SJCRH30 (cell line): ENCODE results near the gene MRPS23. TPM values are rescaled to one million over a fixed set of nuclear protein-coding genes. Genes with fewer than 3 reads are reported as not detected.
A peak's percentile ranks its signal among the peaks of the same experiment; 100 is the strongest.

ENCODE experiments used
- DNase-seq, 2 experiments: peaks; one replicate each; pipeline ENCODE4 v3.0.0-alpha.2; 2015 to 2020
- H3K27ac ChIP-seq: fragments of 250-450 bp; sonication (Bioruptor Pico); 2 replicates; pipeline ENCODE4 v1.5.1; 2020; ENCODE audit warnings: mild to moderate bottlenecking, moderate library complexity
- H3K27me3 ChIP-seq: fragments of 250-450 bp; sonication (Bioruptor Pico); 2 replicates; pipeline ENCODE4 v1.5.1; 2020; ENCODE audit warnings: mild to moderate bottlenecking, moderate library complexity
- H3K36me3 ChIP-seq: fragments of 250-450 bp; sonication (Bioruptor Pico); 2 replicates; pipeline ENCODE4 v1.5.1; 2020; ENCODE audit warnings: mild to moderate bottlenecking, moderate library complexity
- H3K4me1 ChIP-seq: fragments of 250-450 bp; sonication (Bioruptor Pico); 2 replicates; pipeline ENCODE4 v1.5.1; 2020; ENCODE audit warnings: mild to moderate bottlenecking, moderate library complexity
- H3K4me3 ChIP-seq: fragments of 250-450 bp; sonication (Bioruptor Pico); 2 replicates; pipeline ENCODE4 v1.5.1; 2020; ENCODE audit warnings: mild to moderate bottlenecking, moderate library complexity
- H3K9me3 ChIP-seq: fragments of 250-450 bp; sonication (Bioruptor Pico); replicated peaks from 2 replicates; pipeline ENCODE4 v1.5.1; 2020; ENCODE audit warnings: mild to moderate bottlenecking, moderate library complexity
- total RNA-seq: library from RNA; depleted of rRNA; stranded (reverse); fragments of >200 nt; shearing (Covaris generic); gene quantifications from 2 replicates; pipeline ENCODE4 v1.2.3, GENCODE V29; 2014

The MRPS23 gene
- total RNA-seq, 1 experiment from 2014 or later, result 28.4 TPM

DNA sequence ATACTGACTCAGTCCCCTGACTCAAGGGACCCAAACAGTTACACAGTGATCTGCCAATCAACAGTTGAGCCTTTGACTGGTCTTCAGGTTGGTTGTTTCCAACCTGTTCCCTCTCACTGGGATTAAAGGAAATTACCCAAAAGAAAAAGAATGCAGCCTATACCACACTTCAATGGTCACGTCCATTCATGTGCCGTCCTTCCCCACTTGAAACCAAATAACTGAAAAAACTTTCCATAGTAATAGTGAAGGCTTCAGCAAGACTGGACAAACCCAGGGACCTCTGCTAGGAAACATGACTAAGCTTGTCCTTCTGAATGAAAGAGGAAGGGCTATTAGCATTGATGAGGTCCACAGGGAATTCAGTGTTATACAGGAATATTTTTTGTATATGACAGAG is 30.6 kb downstream of the MRPS23 start:
- Histone ChIP-seq H3K27me3 (no peaks in the 10 kb centered on the region), H3K4me1 (no peaks in the 10 kb centered on the region), H3K9me3 (no peaks in the 10 kb centered on the region), H3K4me3 (no peak overlapping the region), H3K27ac (no peak overlapping the region), H3K36me3 (no peaks in the 10 kb centered on the region)
- DNase-seq, result no peak

- H3K27me3 ChIP-seq, result no peaks in the 10 kb centered on the region
- no peaks in the 10 kb centered on the region for H3K36me3 ChIP-seq
- H3K4me3 ChIP-seq, result no peak overlapping the region
- DNase-seq, result no peak
- H3K4me1 ChIP-seq, result no peaks in the 10 kb centered on the region
- H3K9me3 ChIP-seq, result no peaks in the 10 kb centered on the region
- no peak overlapping the region for H3K27ac ChIP-seq
Observed at GRCh38 chr17:57818066-57818465, 31.8 kb downstream of the MRPS23 start.

DNA sequence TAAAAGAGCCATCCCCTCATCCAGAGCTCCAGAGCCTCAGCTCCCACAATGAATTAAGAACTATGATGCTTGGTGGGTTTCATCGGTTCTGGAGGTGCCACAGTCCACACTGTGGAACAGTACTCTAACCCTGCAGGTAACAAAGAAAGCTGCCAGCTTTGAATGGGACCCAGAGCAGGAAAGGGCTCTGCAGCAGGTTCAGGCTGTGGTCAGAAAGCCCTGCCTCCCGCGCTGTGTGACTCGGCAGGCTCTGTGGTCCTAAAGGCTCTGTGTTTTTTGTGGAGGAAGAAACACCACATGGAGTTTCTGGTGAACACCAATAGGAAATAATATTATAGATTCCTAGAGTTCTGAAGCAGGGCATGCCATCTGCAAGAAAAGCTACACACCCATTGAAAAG is 32.5 kb downstream of the MRPS23 start:
- H3K36me3 ChIP-seq, result no peaks in the 10 kb centered on the region
- no peak overlapping the region for H3K27ac ChIP-seq
- no peaks in the 10 kb centered on the region for H3K27me3 ChIP-seq
- no peaks in the 10 kb centered on the region for H3K9me3 ChIP-seq
- H3K4me1 ChIP-seq, result peaks cover under 1% of the 10 kb centered on the region; the same call in 1 of the 2 replicates
- DNase-seq, result no peak
- no peak overlapping the region for H3K4me3 ChIP-seq

DNA sequence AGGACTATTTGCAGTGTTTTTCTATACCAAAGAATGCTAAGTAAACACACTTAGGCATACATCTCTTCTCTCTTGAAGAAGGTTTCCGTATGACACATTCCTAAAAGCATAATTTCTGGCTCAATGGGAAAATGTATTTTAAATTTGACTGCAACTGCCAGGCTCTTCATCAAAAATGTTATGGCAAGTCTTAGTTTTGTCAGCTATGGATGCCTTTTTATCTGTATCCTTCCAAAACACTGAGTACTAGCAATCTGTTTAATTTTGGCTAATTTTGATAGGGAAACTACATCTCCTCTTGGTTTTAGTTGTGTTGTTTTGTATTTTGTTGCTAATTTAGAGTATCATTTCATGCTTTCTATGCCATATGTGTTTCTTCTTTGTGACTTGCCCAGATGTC is 35.4 kb downstream of the MRPS23 start:
- Histone ChIP-seq H3K9me3 (no peaks in the 10 kb centered on the region), H3K4me1 (peaks cover 10% of the 10 kb centered on the region), H3K36me3 (no peaks in the 10 kb centered on the region), H3K27ac (no peak overlapping the region), H3K27me3 (no peaks in the 10 kb centered on the region), H3K4me3 (no peak overlapping the region)
- DNase-seq, result no peak

DNA sequence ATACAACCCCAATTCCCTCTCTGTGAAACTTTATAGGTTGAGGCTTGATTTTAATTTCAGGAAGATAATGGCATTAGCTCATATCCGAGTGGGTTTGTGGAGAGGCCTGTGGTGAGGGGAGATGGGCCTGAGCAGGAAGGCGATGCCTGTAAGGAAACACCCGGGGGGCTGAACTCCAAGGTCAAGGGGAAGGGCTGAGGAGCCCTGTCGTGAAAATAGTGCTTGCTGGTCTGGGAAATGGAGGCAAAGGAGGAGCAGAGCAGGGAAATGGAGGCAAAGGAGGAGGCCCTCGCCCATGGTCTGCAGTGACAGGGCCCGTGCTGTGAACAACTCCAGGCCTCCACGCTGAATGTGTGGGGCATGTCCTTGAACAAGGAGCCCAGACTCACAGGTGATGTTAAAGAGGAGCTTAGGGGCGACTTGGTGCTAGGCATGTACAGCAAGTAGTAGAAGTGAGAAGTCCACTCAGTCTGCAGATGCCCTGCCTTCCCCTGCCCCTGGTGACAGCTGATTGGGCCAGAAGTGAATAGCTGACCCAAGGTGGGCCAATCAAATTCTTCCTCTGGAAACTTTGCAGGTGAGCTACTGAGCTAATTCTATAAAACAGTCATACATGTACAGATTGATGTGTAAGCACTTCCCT is 38.1 kb downstream of the MRPS23 start:
- H3K4me1 ChIP-seq, result peaks cover 10% of the 10 kb centered on the region
- DNase-seq, result peak; percentile 33 to 51
- H3K27me3 ChIP-seq, result no peaks in the 10 kb centered on the region
- no peaks in the 10 kb centered on the region for H3K36me3 ChIP-seq
- H3K4me3 ChIP-seq, result peak overlapping the region; percentile 53
- peak overlapping the region; percentile 84 for H3K27ac ChIP-seq
- no peaks in the 10 kb centered on the region for H3K9me3 ChIP-seq

- H3K9me3 ChIP-seq, result no peaks in the 10 kb centered on the region
- H3K4me1 ChIP-seq, result peaks cover 10% of the 10 kb centered on the region
- H3K4me3 ChIP-seq, result peak overlapping the region; percentile 53
- no peaks in the 10 kb centered on the region for H3K36me3 ChIP-seq
- no peaks in the 10 kb centered on the region for H3K27me3 ChIP-seq
- peak; percentile 64 to 79 for DNase-seq
- peak overlapping the region; percentile 84 for H3K27ac ChIP-seq
Observed at GRCh38 chr17:57810721-57811637, 38.9 kb downstream of the MRPS23 start.

DNA sequence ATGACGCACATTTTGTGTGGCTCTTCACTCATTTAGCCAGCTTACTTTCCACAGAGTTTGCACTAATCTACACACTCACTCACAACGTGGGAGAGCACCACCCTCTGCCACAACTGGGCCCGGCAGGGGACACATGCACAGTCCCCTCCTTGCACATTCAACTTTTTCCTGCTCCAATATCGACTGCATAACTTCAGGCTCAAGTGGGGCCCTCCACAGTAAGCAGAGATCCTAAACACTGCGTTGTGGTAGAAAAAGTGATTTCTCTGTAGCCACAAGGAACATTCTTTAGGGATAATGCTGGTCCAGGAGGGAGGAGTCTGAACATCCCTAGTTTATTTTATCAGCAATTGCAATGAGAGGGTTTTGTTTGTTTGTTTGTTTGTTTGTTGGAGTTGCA is 40.0 kb downstream of the MRPS23 start:
- no peaks in the 10 kb centered on the region for H3K36me3 ChIP-seq
- peak overlapping the region; percentile 53; the same call in 1 of the 2 replicates for H3K4me3 ChIP-seq
- no peaks in the 10 kb centered on the region for H3K27me3 ChIP-seq
- no peaks in the 10 kb centered on the region for H3K9me3 ChIP-seq
- DNase-seq, result peak in 1 of 2 experiments; percentile 19
- peaks cover 10% of the 10 kb centered on the region for H3K4me1 ChIP-seq
- H3K27ac ChIP-seq, result no peak overlapping the region

- H3K4me1 ChIP-seq, result peaks cover 10% of the 10 kb centered on the region
- no peak overlapping the region for H3K27ac ChIP-seq
- H3K36me3 ChIP-seq, result no peaks in the 10 kb centered on the region
- no peaks in the 10 kb centered on the region for H3K27me3 ChIP-seq
- H3K4me3 ChIP-seq, result no peak overlapping the region
- no peak for DNase-seq
- no peaks in the 10 kb centered on the region for H3K9me3 ChIP-seq
Observed at GRCh38 chr17:57808882-57809281, 41.0 kb downstream of the MRPS23 start.

GRCh38 chr17:57806167-57806830 is 43.5 kb downstream of the MRPS23 start:
- peaks cover 2% of the 10 kb centered on the region; the same call in 1 of the 2 replicates for H3K4me1 ChIP-seq
- no peaks in the 10 kb centered on the region for H3K27me3 ChIP-seq
- no peak overlapping the region for H3K27ac ChIP-seq
- H3K4me3 ChIP-seq, result no peak overlapping the region
- no peaks in the 10 kb centered on the region for H3K36me3 ChIP-seq
- no peaks in the 10 kb centered on the region for H3K9me3 ChIP-seq
- no peak for DNase-seq

DNA sequence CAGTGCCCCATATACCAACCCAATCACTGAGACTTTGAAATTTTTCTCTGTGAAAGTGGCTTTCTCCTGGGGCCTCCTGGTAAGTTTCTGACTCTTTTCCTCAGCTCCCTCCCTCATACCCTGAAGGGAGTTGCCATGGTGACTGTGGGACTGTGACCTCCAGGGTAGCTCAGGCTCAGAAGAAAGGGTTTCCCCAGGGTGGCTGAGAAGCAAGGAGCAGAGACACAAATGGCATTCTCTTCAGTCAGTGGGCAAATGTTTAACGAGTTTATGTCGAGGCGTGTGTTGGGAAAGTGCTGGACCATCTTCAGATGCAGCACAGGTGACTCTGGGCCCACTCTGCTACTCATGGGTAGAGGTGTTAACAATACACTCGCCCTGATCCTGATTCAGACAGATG is 46.8 kb downstream of the MRPS23 start:
- H3K9me3 ChIP-seq, result no peaks in the 10 kb centered on the region
- no peaks in the 10 kb centered on the region for H3K27me3 ChIP-seq
- no peak overlapping the region for H3K4me3 ChIP-seq
- no peaks in the 10 kb centered on the region for H3K4me1 ChIP-seq
- DNase-seq, result no peak
- no peak overlapping the region for H3K27ac ChIP-seq
- H3K36me3 ChIP-seq, result no peaks in the 10 kb centered on the region

DNA sequence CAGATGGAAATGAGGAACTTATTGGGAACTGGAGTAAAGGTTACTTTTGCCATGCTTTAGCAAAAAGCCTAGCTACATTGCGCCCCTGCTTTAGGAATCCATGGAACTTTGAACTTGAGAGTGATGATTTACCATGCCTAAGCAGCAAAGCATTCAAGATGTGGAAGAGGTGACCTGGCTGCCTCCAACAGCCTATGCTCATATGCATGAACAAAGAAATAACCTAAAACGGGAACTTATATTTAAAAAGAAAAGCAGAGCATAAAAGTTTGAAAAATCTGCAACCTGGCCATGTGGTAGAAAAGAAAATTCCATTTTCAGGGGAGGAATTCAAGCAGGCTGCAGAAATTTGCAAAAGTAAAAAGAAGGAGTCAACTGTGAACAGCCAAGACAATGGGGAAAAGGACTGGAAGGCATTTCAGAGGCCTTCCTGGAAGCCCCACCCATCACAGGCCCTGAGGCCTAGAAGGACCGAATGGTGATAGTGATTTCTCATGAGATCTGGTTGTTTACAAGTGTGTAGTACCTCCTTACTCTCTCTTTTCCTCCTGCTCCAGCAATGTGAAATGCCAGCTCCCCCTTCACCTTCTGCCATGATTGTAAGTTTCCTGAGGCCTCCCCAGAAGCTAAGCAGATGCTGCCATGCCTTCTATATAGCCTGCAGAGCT is 48.7 kb downstream of the MRPS23 start:
- Histone ChIP-seq H3K4me1 (no peaks in the 10 kb centered on the region), H3K27ac (no peak overlapping the region), H3K36me3 (no peaks in the 10 kb centered on the region), H3K4me3 (no peak overlapping the region), H3K9me3 (no peaks in the 10 kb centered on the region), H3K27me3 (no peaks in the 10 kb centered on the region)
- DNase-seq, result no peak

- no peak overlapping the region for H3K4me3 ChIP-seq
- H3K9me3 ChIP-seq, result no peaks in the 10 kb centered on the region
- no peaks in the 10 kb centered on the region for H3K27me3 ChIP-seq
- no peaks in the 10 kb centered on the region for H3K4me1 ChIP-seq
- H3K36me3 ChIP-seq, result no peaks in the 10 kb centered on the region
- no peak overlapping the region for H3K27ac ChIP-seq
- DNase-seq, result no peak
Observed at GRCh38 chr17:57794841-57795240, 55.0 kb downstream of the MRPS23 start.

- Histone ChIP-seq H3K9me3 (no peaks in the 10 kb centered on the region), H3K27me3 (no peaks in the 10 kb centered on the region), H3K27ac (no peak overlapping the region), H3K4me3 (no peak overlapping the region), H3K4me1 (no peaks in the 10 kb centered on the region), H3K36me3 (no peaks in the 10 kb centered on the region)
- DNase-seq, result no peak
Observed at GRCh38 chr17:57788725-57789124, 61.1 kb downstream of the MRPS23 start.

DNA sequence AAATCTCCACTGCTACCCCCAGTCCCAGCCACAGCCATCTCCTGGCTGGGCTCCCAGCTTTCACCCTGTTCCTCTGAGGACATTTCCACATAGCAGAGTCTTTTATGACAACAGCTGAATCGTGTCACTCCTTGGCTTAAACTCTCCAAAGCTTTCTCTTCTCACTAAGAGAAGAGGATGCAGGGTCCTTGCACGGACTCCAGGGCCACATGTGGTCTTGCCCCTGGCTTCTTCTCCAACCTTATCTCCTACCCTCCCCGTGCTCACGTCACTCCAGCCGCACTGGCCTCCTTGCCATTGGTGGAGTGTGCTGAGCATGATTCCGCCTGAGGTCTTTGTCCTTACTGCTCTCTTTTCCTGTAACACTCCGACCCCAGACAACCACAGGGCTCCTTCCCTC is 64.8 kb downstream of the MRPS23 start:
- Histone ChIP-seq H3K36me3 (no peaks in the 10 kb centered on the region), H3K4me3 (no peak overlapping the region), H3K9me3 (no peaks in the 10 kb centered on the region), H3K27me3 (no peaks in the 10 kb centered on the region), H3K4me1 (peaks cover 10% of the 10 kb centered on the region), H3K27ac (no peak overlapping the region)
- no peak for DNase-seq
